ENCODE data around the gene SEC23A. TPM values are rescaled to one million over a fixed set of nuclear protein-coding genes. Genes with fewer than 3 reads are reported as not detected.
"Not testable (repeated sequence)": the region's sequence is repeated elsewhere in the genome, so short reads cannot be mapped to it uniquely, and the experiment has no call there.

Gene SEC23A
- total RNA-seq, 1 donor from 2014 or later = 59.2 TPM

- H3K27me3 Mint-ChIP-seq (ENCODE audit: unreplicated experiment) = peaks cover 3% of the 10 kb centered on the region
- no peak overlapping the region for H3K27ac Mint-ChIP-seq (ENCODE audit: unreplicated experiment)
- no peak overlapping the region for H3K4me3 Mint-ChIP-seq (ENCODE audit: unreplicated experiment)
- no peak for DNase-seq
- H3K9me3 Mint-ChIP-seq (ENCODE audit: unreplicated experiment) = peaks cover 4% of the 10 kb centered on the region
- H3K36me3 Mint-ChIP-seq (ENCODE audit: unreplicated experiment) = peaks cover 5% of the 10 kb centered on the region
- peak; percentile 78 for TF ChIP-seq CTCF (IDR thresholded peaks at IDR 0.05; ENCODE audit: partially characterized antibody, unreplicated experiment)
- peaks cover 11% of the 10 kb centered on the region for H3K4me1 Mint-ChIP-seq (ENCODE audit: low read depth, unreplicated experiment)
Measured at GRCh38 chr14:39015360-39015961, 87.6 kb downstream of the SEC23A start.

DNA sequence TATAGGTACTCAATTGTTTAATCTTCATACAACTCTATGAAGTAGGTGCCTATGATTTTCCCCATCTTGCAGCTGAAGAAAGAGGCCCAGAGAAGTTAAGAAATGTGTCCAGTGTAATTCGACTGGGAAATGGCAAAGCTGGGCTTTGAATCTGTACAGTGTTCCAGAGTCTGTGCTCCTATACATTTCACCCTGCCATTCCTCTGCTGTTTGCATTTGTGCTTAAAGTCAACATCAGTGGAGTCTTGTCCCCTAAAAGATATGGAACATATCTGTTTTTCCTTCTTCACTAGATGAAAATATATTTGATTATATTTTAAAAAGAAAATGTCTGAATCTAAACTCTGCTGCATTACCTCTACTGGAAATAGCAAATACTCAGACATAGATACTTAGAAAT is 88.6 kb downstream of the SEC23A start:
- peaks cover 5% of the 10 kb centered on the region for H3K36me3 Mint-ChIP-seq (ENCODE audit: unreplicated experiment)
- no peak overlapping the region for H3K27ac Mint-ChIP-seq (ENCODE audit: unreplicated experiment)
- peaks cover 3% of the 10 kb centered on the region for H3K27me3 Mint-ChIP-seq (ENCODE audit: unreplicated experiment)
- no peak for DNase-seq
- H3K9me3 Mint-ChIP-seq (ENCODE audit: unreplicated experiment) = peaks cover 4% of the 10 kb centered on the region
- TF ChIP-seq CTCF (IDR thresholded peaks at IDR 0.05; ENCODE audit: partially characterized antibody, unreplicated experiment) = no peak
- peaks cover 11% of the 10 kb centered on the region for H3K4me1 Mint-ChIP-seq (ENCODE audit: low read depth, unreplicated experiment)
- H3K4me3 Mint-ChIP-seq (ENCODE audit: unreplicated experiment) = no peak overlapping the region

DNA sequence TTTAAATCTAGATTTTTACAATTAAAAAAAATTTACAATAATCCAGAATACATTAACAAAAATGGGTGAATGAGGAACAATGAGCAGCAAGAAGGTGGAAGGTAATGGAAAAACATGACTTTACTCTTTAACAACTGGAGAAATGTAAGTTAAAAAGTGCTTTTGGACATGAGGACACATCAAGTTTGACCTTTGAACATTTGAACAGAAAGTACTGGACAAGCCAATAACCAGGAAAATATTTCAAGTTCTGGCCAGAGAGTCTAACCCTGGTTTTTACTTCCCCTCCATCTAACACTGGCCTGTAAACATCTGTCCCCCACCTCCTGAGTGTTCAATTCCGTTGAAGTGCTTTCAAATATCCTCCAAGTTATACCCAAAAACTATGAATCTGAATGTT is 94.1 kb downstream of the SEC23A start:
- DNase-seq; H3K4me3 Mint-ChIP-seq (ENCODE audit: unreplicated experiment); H3K36me3 Mint-ChIP-seq (ENCODE audit: unreplicated experiment); H3K27ac Mint-ChIP-seq (ENCODE audit: unreplicated experiment); H3K27me3 Mint-ChIP-seq (ENCODE audit: unreplicated experiment); H3K9me3 Mint-ChIP-seq (ENCODE audit: unreplicated experiment); H3K4me1 Mint-ChIP-seq (ENCODE audit: low read depth, unreplicated experiment): not testable (repeated sequence)

DNA sequence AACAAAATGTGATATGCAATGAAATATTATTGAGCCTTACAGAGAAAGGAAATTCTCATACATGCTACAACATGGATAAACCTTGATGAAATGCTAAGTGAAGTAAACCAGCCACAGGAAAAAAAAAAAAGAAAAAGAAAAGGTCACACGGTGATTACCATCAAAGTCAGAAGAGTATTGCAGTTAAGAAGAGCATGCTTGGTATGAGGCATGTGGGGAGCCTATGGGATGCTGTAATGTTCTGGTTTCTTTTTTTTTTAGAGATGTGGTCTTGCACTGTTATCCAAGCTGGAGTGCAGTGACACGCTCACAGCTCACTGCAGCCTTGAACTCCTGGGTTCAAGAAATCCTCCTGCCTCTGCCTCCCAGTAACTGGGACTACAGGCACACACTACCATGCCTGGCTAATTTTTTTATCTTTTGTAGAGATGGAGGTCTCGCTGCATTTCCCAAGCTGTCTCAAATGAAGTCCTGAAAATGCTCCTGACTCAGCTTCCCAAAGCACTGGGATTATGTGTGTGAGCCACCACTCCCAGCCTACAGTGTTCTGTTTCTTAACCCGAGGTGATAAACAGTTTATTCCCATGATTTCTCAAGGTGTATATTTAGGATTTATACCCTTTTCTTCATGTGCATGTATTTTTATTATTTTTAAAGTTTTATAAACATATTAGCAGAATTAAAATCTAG is 96.2 kb downstream of the SEC23A start:
- no peak for TF ChIP-seq CTCF (IDR thresholded peaks at IDR 0.05; ENCODE audit: partially characterized antibody, unreplicated experiment)
- Mint-ChIP-seq H3K9me3 (ENCODE audit: unreplicated experiment) (peaks cover 6% of the 10 kb centered on the region), H3K36me3 (ENCODE audit: unreplicated experiment) (no peaks in the 10 kb centered on the region), H3K4me1 (ENCODE audit: low read depth, unreplicated experiment) (peaks cover 12% of the 10 kb centered on the region), H3K4me3 (ENCODE audit: unreplicated experiment) (no peak overlapping the region), H3K27ac (ENCODE audit: unreplicated experiment) (no peak overlapping the region), H3K27me3 (ENCODE audit: unreplicated experiment) (peaks cover 3% of the 10 kb centered on the region)
- DNase-seq = no peak

DNA sequence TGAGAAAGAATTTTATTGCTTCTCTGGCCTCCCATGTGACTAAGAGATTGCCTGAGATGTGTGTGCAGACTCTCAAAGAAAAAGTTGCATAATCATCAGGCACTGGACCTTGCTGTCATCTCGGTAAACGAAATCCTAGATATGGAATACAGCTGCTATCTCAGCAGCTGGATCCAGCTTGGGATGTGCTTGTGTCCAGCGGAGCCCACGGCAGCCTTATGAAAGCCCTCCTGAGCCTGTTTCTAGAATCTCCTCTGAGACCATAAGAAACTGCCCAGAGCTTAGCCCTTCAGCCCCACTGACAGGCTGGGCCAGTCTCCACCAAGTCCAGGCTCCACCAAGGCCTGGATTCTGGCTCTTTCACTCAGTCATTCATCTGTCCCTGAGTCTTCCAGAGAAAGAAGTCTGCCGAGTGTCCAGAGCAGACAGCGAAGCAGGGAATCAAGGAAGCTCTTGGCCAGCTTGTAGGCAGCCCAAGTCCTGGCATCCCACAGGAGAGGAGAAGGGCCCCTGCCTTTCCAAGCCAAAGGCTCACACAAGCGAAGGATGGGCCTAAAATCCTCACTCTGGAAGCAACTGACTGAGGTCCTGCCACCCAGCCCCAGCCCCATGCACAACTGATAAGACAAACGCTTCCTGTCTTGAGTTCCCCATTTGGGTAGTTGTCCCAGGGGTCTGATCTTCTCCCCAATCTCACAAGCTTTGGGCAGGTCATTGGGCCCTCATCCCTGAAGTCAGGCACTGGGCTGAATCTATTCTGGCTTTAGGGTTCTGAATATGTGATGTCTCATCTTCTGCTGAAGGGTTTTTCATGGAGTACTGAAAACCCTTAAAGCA is 97.8 kb downstream of the SEC23A start:
- H3K4me1 Mint-ChIP-seq (ENCODE audit: low read depth, unreplicated experiment) = peaks cover 9% of the 10 kb centered on the region
- no peaks in the 10 kb centered on the region for H3K27me3 Mint-ChIP-seq (ENCODE audit: unreplicated experiment)
- H3K36me3 Mint-ChIP-seq (ENCODE audit: unreplicated experiment) = no peaks in the 10 kb centered on the region
- no peak for TF ChIP-seq CTCF (IDR thresholded peaks at IDR 0.05; ENCODE audit: partially characterized antibody, unreplicated experiment)
- H3K27ac Mint-ChIP-seq (ENCODE audit: unreplicated experiment) = no peak overlapping the region
- H3K4me3 Mint-ChIP-seq (ENCODE audit: unreplicated experiment) = no peak overlapping the region
- H3K9me3 Mint-ChIP-seq (ENCODE audit: unreplicated experiment) = peaks cover 6% of the 10 kb centered on the region
- no peak for DNase-seq
